DOHH2 (cell line): Measurements from ENCODE around the gene CBLN3.

Experiments
- H3F3A ChIP-seq: fragments of 200-600 bp; sonication (generic), shearing (Covaris generic); 2 replicates; pipeline ENCODE4 v1.6.0; 2016; ENCODE audit warnings: antibody characterized with exemption, mild to moderate bottlenecking; ENCODE audit not compliant: control insufficient read depth, insufficient read depth
- H3K27ac ChIP-seq: fragments of 200-600 bp; sonication (generic); 2 replicates; pipeline ENCODE4 v1.5.1; 2014; ENCODE audit warnings: low read depth, mild to moderate bottlenecking, low read length, moderate library complexity
- H3K27me3 ChIP-seq: fragments of 200-600 bp; sonication (generic); 2 replicates; pipeline ENCODE4 v1.6.1; 2014; ENCODE audit warnings: mild to moderate bottlenecking, low read length, mixed read lengths; ENCODE audit not compliant: control insufficient read depth
- H3K36me3 ChIP-seq: fragments of 200-600 bp; sonication (generic); 2 replicates; pipeline ENCODE4 v1.6.1; 2014; ENCODE audit warnings: mild to moderate bottlenecking, low read length, moderate library complexity, mixed read lengths; ENCODE audit not compliant: control insufficient read depth
- H3K4me1 ChIP-seq: fragments of 200-600 bp; sonication (generic); 2 replicates; pipeline ENCODE4 v1.6.1; 2014; ENCODE audit warnings: mild to moderate bottlenecking, low read length, mixed read lengths; ENCODE audit not compliant: control insufficient read depth
- H3K4me2 ChIP-seq: fragments of 200-600 bp; sonication (generic); 2 replicates; pipeline ENCODE4 v1.6.0; 2014; ENCODE audit warnings: mild to moderate bottlenecking, low read length, moderate library complexity
- H3K4me3 ChIP-seq: fragments of 200-600 bp; sonication (generic); 2 replicates; pipeline ENCODE4 v1.5.1; 2014; ENCODE audit warnings: mild to moderate bottlenecking, low read length, mixed read lengths
- H3K79me2 ChIP-seq: fragments of 200-600 bp; sonication (generic); 2 replicates; pipeline ENCODE4 v1.6.1; 2014; ENCODE audit warnings: mild to moderate bottlenecking, low read length, mixed read lengths; ENCODE audit not compliant: control insufficient read depth
- H3K9me2 ChIP-seq: fragments of 200-600 bp; sonication (generic); replicated peaks from 2 replicates; pipeline ENCODE4 v1.6.1; 2014; ENCODE audit warnings: mild to moderate bottlenecking, low read length, mixed read lengths; ENCODE audit not compliant: control insufficient read depth
- H3K9me3 ChIP-seq: fragments of 200-600 bp; sonication (generic); 2 replicates; pipeline ENCODE4 v1.6.1; 2014; ENCODE audit warnings: antibody characterized with exemption, low read length, mixed read lengths; ENCODE audit not compliant: control insufficient read depth, insufficient read depth
- H4K20me1 ChIP-seq: fragments of 200-600 bp; sonication (generic); 2 replicates; pipeline ENCODE4 v1.6.0; 2014; ENCODE audit warnings: low read depth, mild to moderate bottlenecking, antibody characterized with exemption, low read length, moderate library complexity; ENCODE audit not compliant: control insufficient read depth, insufficient read depth
- EZH2phosphoT487 ChIP-seq: fragments of 200-600 bp; sonication (generic); IDR thresholded peaks from 2 replicates; pipeline ENCODE4 v1.6.1; 2017; ENCODE audit warnings: borderline replicate concordance, mild to moderate bottlenecking, antibody characterized with exemption, low read length, moderate library complexity, mixed read lengths
- TF ChIP-seq, protein P1 (sequence below): fragments of 200-600 bp; sonication (generic); IDR thresholded peaks from one replicate; pipeline ENCODE4 v1.5.1; 2014; ENCODE audit warnings: antibody characterized with exemption, mild to moderate bottlenecking, low read depth, low read length; ENCODE audit not compliant: poor library complexity, severe bottlenecking

CBLN3 gene

DNA sequence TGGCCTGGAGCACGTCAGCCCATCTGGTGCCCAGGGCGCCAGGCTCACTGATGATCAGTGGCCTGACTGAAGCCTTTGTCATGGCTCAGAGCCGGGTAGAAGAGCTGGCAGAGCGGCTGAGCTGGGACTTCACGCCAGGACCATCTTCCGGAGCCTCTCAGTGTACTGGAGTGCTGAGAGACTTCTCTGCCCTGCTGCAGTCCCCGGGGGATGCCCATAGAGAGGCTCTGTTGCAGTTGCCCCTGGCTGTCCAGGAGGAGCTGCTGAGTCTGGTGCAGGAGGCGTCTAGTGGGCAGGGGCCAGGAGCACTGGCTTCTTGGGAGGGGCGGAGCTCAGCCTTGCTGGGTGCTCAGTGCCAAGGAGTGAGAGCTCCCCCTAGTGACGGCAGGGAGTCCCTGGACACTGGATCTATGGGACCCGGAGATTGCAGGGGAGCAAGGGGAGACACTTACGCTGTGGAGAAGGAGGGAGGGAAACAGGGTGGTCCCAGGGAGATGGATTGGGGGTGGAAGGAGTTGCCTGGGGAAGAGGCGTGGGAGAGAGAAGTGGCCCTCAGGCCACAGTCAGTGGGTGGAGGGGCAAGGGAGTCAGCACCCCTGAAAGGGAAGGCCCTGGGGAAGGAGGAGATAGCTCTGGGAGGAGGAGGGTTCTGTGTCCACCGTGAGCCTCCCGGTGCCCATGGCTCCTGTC is 2.2 kb upstream of the CBLN3 start:
- Histone ChIP-seq H3K27ac (peak overlapping the region; percentile 64), H3K9me2 (no peaks in the 10 kb centered on the region), H3K4me2 (peak overlapping the region; percentile 94), H4K20me1 (peaks cover 6% of the 10 kb centered on the region; the same call in 1 of the 2 replicates), H3K79me2 (peaks cover 29% of the 10 kb centered on the region), H3K27me3 (no peaks in the 10 kb centered on the region), H3K4me1 (peaks cover 40% of the 10 kb centered on the region), H3K4me3 (peak overlapping the region; percentile 94), H3K36me3 (peaks cover 42% of the 10 kb centered on the region), H3K9me3 (no peaks in the 10 kb centered on the region), H3F3A (no peaks in the 10 kb centered on the region)
- TF ChIP-seq, protein P1, sequence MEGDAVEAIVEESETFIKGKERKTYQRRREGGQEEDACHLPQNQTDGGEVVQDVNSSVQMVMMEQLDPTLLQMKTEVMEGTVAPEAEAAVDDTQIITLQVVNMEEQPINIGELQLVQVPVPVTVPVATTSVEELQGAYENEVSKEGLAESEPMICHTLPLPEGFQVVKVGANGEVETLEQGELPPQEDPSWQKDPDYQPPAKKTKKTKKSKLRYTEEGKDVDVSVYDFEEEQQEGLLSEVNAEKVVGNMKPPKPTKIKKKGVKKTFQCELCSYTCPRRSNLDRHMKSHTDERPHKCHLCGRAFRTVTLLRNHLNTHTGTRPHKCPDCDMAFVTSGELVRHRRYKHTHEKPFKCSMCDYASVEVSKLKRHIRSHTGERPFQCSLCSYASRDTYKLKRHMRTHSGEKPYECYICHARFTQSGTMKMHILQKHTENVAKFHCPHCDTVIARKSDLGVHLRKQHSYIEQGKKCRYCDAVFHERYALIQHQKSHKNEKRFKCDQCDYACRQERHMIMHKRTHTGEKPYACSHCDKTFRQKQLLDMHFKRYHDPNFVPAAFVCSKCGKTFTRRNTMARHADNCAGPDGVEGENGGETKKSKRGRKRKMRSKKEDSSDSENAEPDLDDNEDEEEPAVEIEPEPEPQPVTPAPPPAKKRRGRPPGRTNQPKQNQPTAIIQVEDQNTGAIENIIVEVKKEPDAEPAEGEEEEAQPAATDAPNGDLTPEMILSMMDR, result peak; percentile 98
- no peak for TF ChIP-seq EZH2phosphoT487

DNA sequence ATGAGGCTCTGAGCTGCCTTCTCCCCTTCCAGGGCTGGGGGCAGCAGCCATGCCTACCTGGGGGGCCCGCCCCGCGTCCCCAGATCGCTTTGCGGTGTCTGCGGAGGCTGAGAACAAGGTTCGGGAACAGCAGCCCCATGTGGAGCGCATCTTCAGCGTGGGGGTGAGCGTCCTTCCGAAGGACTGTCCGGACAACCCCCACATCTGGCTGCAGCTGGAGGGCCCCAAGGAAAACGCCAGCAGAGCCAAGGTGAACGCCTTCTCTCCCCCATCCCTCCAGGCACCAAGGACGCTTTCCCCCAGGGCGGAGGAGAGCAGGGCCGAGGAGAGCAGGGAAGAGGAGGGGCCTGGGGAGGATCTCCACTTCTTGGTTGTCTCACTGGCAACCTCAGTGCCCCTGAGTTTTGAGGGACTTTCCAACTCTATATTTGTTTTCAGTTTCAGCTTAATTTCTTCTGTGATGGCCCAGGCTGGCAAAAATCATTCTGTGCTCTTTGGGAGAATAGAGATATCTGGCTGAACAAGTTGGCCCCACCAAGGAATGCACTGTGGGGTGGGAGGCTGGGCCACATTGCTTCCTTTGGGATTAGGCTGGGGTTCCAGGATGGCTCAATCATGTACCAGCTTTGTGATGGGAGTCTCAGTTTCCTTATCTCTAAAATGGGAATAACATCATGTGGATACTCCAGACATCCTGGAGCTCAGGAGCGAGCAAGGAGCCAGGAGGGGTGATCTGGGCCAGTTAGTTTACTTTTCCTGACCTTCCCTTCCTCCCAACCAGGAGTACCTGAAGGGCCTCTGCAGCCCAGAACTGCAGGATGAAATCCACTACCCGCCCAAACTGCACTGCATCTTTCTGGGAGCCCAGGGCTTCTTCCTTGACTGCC is 1.5 kb upstream of the CBLN3 start:
- Histone ChIP-seq H4K20me1 (peaks cover 6% of the 10 kb centered on the region; the same call in 1 of the 2 replicates), H3K9me2 (no peaks in the 10 kb centered on the region), H3F3A (no peaks in the 10 kb centered on the region), H3K36me3 (peaks cover 34% of the 10 kb centered on the region), H3K9me3 (no peaks in the 10 kb centered on the region), H3K4me1 (peaks cover 40% of the 10 kb centered on the region), H3K79me2 (peaks cover 29% of the 10 kb centered on the region), H3K27ac (peak overlapping the region; percentile 64), H3K4me3 (peak overlapping the region; percentile 94), H3K4me2 (peak overlapping the region; percentile 94), H3K27me3 (no peaks in the 10 kb centered on the region)
- TF ChIP-seq EZH2phosphoT487, result no peak
- TF ChIP-seq, protein P1, result no peak

DNA sequence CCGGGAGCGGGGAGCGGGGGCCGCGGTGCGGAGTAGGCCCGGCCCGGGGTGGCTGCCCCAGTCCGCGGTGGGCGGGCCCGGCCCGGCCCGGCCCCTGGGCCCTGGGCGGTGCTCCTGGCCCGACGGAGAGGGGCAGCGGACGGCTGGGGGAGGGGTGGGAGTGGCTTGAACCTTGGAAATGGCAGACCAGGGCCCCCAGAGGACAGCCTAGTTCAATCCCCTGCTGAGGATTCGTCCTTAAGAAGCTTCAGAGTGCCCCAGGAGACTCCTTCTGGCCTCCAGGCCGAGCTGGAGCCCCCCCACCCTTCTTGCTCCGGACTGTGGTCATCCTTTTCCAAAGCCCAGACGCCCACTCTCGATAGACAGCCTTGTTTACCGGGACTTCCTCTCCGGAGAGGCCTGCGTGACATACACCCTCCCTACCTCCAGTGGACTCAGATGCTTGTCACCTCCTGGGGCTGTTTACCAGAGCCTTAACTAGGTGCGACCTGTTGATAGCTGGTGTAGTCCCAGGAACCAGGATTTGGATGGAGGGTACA is 744 bp upstream of the CBLN3 start:
- no peaks in the 10 kb centered on the region for H3K9me3 ChIP-seq
- no peaks in the 10 kb centered on the region for H3K27me3 ChIP-seq
- peaks cover 45% of the 10 kb centered on the region for H3K4me1 ChIP-seq

More for the DNA sequence above, 744 bp upstream of the CBLN3 start:
- Histone ChIP-seq H3K36me3 (peaks cover 33% of the 10 kb centered on the region), H3K4me2 (peak overlapping the region; percentile 94), H3K4me3 (peak overlapping the region; percentile 94), H3K9me2 (no peaks in the 10 kb centered on the region), H3F3A (no peaks in the 10 kb centered on the region), H3K27ac (peak overlapping the region; percentile 64), H3K79me2 (peaks cover 29% of the 10 kb centered on the region), H4K20me1 (peaks cover 6% of the 10 kb centered on the region; the same call in 1 of the 2 replicates)
- no peak for TF ChIP-seq EZH2phosphoT487
- TF ChIP-seq, protein P1, result no peak
